KMS-11 (cell line): ENCODE data around the gene STEAP4.

Source experiments
- H2AFZ ChIP-seq: fragments of 200-600 bp; sonication (generic); 2 replicates; pipeline ENCODE4 v1.6.1; 2016; ENCODE audit warnings: antibody characterized with exemption, mixed run types, low read depth
- H3K27ac ChIP-seq: fragments of 200-600 bp; sonication (generic); 2 replicates; pipeline ENCODE4 v1.6.1; 2016; ENCODE audit warnings: mild to moderate bottlenecking, mixed run types
- H3K27me3 ChIP-seq: fragments of 200-600 bp; sonication (generic); 2 replicates; pipeline ENCODE4 v1.6.1; 2017; ENCODE audit warnings: mild to moderate bottlenecking, low read depth, mixed run types, moderate library complexity; ENCODE audit not compliant: insufficient read depth
- H3K36me3 ChIP-seq: fragments of 200-600 bp; sonication (generic); 2 replicates; pipeline ENCODE4 v1.6.1; 2017; ENCODE audit warnings: mild to moderate bottlenecking, mixed run types; ENCODE audit not compliant: insufficient read depth
- H3K4me1 ChIP-seq: fragments of 200-600 bp; sonication (generic); 2 replicates; pipeline ENCODE4 v1.6.1; 2016; ENCODE audit warnings: mild to moderate bottlenecking, low read depth, mixed run types; ENCODE audit not compliant: poor library complexity, severe bottlenecking
- H3K4me2 ChIP-seq: fragments of 200-600 bp; sonication (generic); 2 replicates; pipeline ENCODE4 v1.7.0; 2016; ENCODE audit warnings: mild to moderate bottlenecking, mixed run types
- H3K4me3 ChIP-seq: fragments of 200-600 bp; sonication (generic); IDR thresholded peaks from 2 replicates; pipeline ENCODE4 v1.6.1; 2017; ENCODE audit warnings: low read depth, low read length, mixed read lengths; ENCODE audit not compliant: insufficient read depth
- H3K79me2 ChIP-seq: fragments of 200-600 bp; sonication (generic); 2 replicates; pipeline ENCODE4 v1.6.1; 2016; ENCODE audit warnings: low read depth, mixed run types; ENCODE audit not compliant: insufficient read depth
- H3K9ac ChIP-seq: fragments of 200-600 bp; sonication (generic); 2 replicates; pipeline ENCODE4 v1.6.1; 2016; ENCODE audit warnings: mild to moderate bottlenecking, mixed run types
- H4K20me1 ChIP-seq: fragments of 200-600 bp; sonication (generic); 2 replicates; pipeline ENCODE4 v1.6.1; 2016; ENCODE audit warnings: mild to moderate bottlenecking, mixed run types; ENCODE audit not compliant: insufficient read depth
- TF ChIP-seq, protein P1 (sequence below): fragments of 200-600 bp; sonication (generic); conservative IDR thresholded peaks from 2 replicates; pipeline ENCODE4 v1.6.1; 2017; ENCODE audit warnings: low read depth, mild to moderate bottlenecking, antibody characterized with exemption, low read length, moderate library complexity, mixed read lengths

The STEAP4 gene

DNA sequence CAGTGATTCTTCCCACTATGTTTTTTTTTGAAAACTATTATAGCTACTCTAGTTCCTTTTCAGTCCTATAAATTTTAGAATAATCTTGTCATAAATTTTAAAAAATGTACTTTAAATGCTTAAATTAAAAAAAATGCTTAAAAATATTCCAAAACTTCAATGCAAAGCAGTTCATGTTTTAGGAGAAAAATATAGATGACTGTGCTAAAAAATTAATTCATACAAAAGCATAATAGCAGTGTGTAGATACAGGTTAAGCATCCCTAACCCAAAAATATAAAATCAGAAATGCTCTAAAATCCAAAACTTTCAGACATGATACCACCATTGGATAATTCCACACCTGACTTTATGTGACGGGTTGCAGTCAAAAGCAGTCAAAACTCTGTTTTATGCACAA lies 12.8 kb downstream of the STEAP4 start:
- no peaks in the 10 kb centered on the region for H3K36me3 ChIP-seq
- H3K4me1 ChIP-seq, result no peaks in the 10 kb centered on the region
- TF ChIP-seq, protein P1, sequence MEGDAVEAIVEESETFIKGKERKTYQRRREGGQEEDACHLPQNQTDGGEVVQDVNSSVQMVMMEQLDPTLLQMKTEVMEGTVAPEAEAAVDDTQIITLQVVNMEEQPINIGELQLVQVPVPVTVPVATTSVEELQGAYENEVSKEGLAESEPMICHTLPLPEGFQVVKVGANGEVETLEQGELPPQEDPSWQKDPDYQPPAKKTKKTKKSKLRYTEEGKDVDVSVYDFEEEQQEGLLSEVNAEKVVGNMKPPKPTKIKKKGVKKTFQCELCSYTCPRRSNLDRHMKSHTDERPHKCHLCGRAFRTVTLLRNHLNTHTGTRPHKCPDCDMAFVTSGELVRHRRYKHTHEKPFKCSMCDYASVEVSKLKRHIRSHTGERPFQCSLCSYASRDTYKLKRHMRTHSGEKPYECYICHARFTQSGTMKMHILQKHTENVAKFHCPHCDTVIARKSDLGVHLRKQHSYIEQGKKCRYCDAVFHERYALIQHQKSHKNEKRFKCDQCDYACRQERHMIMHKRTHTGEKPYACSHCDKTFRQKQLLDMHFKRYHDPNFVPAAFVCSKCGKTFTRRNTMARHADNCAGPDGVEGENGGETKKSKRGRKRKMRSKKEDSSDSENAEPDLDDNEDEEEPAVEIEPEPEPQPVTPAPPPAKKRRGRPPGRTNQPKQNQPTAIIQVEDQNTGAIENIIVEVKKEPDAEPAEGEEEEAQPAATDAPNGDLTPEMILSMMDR, result no peak
- H2AFZ ChIP-seq, result no peak overlapping the region
- no peak overlapping the region for H3K4me3 ChIP-seq
- H4K20me1 ChIP-seq, result no peaks in the 10 kb centered on the region
- no peak overlapping the region for H3K9ac ChIP-seq
- H3K27me3 ChIP-seq, result no peaks in the 10 kb centered on the region
- no peak overlapping the region for H3K27ac ChIP-seq
- H3K4me2 ChIP-seq, result no peak overlapping the region
- no peaks in the 10 kb centered on the region for H3K79me2 ChIP-seq

DNA sequence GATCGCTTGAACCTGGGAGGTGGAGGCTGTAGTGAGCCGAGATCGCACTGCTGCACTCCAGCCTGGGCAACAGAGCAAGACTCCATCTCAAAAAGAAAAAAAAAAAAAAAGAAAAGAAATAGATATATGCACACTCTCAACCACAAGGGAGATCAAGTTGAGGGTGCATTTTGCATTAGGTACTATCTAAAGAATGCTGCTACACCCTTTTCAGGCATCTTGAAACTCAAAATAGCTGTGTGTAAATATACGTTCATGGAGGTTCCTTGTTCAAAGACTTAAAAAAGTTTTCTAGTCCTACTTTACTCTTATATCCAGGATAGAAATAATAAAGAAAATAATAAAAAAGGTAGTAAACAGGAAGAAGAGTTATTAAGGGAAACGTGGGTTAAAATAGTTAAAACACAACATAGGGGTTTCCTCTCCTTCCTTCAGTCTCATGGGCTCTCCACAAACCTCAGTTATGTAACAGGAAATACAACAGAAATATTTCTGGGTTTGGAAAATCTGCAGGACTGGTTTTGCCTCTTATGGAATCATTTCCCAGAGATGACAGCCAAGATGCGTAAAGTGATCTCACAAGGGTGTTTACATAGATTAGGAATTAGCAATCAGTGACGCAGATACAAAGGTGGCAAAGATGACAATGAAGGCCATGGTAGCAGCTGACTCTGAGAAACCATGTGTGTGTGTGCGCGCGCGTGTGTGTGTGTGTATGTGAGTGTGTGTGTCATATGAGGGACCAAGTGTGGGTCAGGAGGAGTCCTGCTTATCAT lies 15.1 kb downstream of the STEAP4 start:
- Histone ChIP-seq H3K4me3 (no peak overlapping the region), H3K79me2 (no peaks in the 10 kb centered on the region), H3K27me3 (no peaks in the 10 kb centered on the region), H3K4me1 (no peaks in the 10 kb centered on the region), H3K9ac (no peak overlapping the region), H2AFZ (no peak overlapping the region), H3K27ac (no peak overlapping the region), H4K20me1 (no peaks in the 10 kb centered on the region), H3K36me3 (no peaks in the 10 kb centered on the region), H3K4me2 (no peak overlapping the region)
- TF ChIP-seq, protein P1, result no peak

DNA sequence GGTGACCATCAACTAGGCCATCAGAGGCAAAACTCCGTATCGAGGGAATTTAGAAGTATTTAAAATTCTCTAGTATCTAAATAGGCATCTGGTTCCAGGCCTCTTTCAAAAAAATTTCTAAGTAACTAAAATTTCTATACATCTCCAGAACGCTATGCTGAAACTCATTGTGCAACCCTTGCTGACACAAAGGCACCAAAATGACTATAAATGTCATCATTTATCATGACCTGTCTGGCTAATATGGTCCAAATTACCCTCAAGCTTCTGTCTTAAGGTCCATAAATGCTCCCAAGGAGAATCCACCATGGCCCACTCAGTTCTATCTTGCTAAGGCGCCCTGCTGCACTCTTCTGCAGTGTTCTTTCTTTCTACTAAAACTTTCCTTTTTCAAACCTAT lies 16.2 kb downstream of the STEAP4 start:
- Histone ChIP-seq H3K27ac (no peak overlapping the region), H3K79me2 (no peaks in the 10 kb centered on the region), H3K36me3 (no peaks in the 10 kb centered on the region), H3K9ac (no peak overlapping the region), H3K4me2 (no peak overlapping the region), H3K27me3 (no peaks in the 10 kb centered on the region), H3K4me3 (no peak overlapping the region), H3K4me1 (no peaks in the 10 kb centered on the region), H4K20me1 (no peaks in the 10 kb centered on the region), H2AFZ (no peak overlapping the region)
- TF ChIP-seq, protein P1, result no peak

DNA sequence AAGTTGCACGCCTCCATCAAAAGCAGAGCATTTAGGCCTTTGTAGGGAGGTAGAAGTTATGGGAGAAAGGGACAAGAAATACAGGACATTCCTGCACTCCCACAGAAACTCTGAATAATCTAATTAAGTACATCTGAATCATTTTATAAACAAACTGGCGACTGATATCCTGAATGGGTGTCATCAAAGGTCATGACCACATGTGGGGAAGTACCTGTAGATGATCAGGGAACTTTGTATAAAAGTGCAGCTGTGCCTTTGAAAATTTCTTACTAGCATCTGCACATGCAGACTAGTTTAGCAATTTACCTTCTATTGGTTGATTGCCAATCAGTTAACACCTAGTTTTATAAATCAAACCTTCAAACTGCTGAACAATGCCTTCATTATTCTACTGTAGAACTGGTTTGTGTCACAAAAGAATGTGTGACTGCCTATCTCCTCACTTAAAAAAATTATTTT lies 17.1 kb downstream of the STEAP4 start:
- no peak overlapping the region for H3K4me2 ChIP-seq
- H3K9ac ChIP-seq, result no peak overlapping the region
- H3K27ac ChIP-seq, result no peak overlapping the region
- TF ChIP-seq, protein P1, result no peak
- no peaks in the 10 kb centered on the region for H3K36me3 ChIP-seq
- H3K79me2 ChIP-seq, result no peaks in the 10 kb centered on the region
- no peaks in the 10 kb centered on the region for H3K4me1 ChIP-seq
- H4K20me1 ChIP-seq, result no peaks in the 10 kb centered on the region
- no peak overlapping the region for H3K4me3 ChIP-seq
- H2AFZ ChIP-seq, result no peak overlapping the region
- no peaks in the 10 kb centered on the region for H3K27me3 ChIP-seq
